Body of pancreas (tissue), 4 donors: ENCODE results near the gene DOCK3.

ENCODE experiments used
- POLR2A ChIP-seq, 3 donors: fragments of 450-650 bp; IDR thresholded peaks; one replicate each; pipeline ENCODE4 v1.6.1; 2016; ENCODE audit warnings: antibody characterized with exemption in 3 of 3, mild to moderate bottlenecking in 2 of 3
- TF ChIP-seq, protein P1 (sequence below), 7 experiments: fragments of 450-650 bp in 4 of 7; fragments of 200-600 bp in 3 of 7; sonication (generic) in 3 of 7; IDR thresholded peaks; one replicate each; pipeline ENCODE4 v1.5.1; 2016 to 2019; ENCODE audit warnings: antibody characterized with exemption in 7 of 7

DNA sequence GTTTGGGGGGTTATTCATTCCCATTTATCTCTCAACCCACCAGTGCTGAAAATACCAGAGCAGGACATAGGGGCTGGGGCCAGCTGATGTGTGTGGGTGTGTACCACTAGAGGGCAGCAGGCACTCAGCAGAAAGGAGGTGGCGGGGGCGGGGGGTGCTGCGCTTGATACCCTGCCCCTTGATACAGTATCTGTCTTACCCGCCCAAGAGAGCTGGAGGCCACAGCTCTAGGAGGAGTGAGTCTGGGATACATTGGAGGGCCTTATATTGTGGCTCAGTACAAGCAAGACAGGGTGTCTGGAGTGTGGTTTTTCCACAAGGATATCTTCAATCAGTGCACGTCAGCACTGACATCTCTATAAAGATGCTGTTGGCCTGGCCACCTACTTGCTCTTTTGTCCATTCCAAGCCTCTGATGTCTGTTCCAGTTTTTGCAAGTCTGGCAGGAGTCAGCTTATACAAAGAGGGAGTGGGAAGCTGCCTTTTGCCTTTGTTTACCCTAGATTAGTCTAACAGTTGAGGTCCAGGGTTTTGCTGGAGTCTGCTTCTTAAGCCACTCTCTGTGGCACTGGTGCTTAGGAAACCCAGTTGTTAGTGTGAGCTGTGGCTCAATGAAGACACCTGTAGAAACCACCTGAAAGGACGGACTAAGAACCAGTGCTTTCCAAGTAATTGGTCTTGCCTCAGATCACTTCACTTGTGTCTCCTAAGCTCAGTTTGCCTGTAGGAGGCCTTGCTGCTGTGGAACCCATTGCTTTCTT is 714.9 kb downstream of the DOCK3 start:
- TF ChIP-seq, protein P1, sequence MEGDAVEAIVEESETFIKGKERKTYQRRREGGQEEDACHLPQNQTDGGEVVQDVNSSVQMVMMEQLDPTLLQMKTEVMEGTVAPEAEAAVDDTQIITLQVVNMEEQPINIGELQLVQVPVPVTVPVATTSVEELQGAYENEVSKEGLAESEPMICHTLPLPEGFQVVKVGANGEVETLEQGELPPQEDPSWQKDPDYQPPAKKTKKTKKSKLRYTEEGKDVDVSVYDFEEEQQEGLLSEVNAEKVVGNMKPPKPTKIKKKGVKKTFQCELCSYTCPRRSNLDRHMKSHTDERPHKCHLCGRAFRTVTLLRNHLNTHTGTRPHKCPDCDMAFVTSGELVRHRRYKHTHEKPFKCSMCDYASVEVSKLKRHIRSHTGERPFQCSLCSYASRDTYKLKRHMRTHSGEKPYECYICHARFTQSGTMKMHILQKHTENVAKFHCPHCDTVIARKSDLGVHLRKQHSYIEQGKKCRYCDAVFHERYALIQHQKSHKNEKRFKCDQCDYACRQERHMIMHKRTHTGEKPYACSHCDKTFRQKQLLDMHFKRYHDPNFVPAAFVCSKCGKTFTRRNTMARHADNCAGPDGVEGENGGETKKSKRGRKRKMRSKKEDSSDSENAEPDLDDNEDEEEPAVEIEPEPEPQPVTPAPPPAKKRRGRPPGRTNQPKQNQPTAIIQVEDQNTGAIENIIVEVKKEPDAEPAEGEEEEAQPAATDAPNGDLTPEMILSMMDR (IDR thresholded peaks at IDR 0.05): peak; percentile 49 to 66 (median 58)
- TF ChIP-seq POLR2A (IDR thresholded peaks at IDR 0.05): no peak
